ENCODE measurements around the gene ADAM33.

GRCh38 chr20:3651204-3651962, 30.4 kb downstream of the ADAM33 start:
- no peak for TF ChIP-seq CTCF (IDR thresholded peaks at IDR 0.05 in 4 of 5, conservative IDR thresholded peaks at IDR 0.05 in 1 of 5)
- TF ChIP-seq POLR2A (IDR thresholded peaks at IDR 0.05), result no peak

All from gastrocnemius medialis (tissue), 4 donors.